H1 (cell line): ENCODE measurements around the gene PCDH19. TPM values are rescaled to one million over a fixed set of nuclear protein-coding genes. Genes with fewer than 3 reads are reported as not detected.

Source experiments
- CTCF ChIA-PET: fragments of 300-600 bp; sonication (Branson Sonifier 250); formaldehyde crosslinking; loops from one replicate; lab custom pipeline; 2021; ENCODE audit not compliant: partially characterized antibody; lab: Charles Lee
- POLR2A ChIA-PET: fragments of 300-600 bp; sonication (Branson Sonifier 250); formaldehyde crosslinking; loops from one replicate; lab custom pipeline; 2021; ENCODE audit warnings: inconsistent platforms; ENCODE audit not compliant: partially characterized antibody; lab: Charles Lee
- DNase-seq, 2 experiments: peaks; one replicate each; pipeline versions ENCODE4 v3.0.0 to v3.0.0-alpha.2; 2010 to 2022; ENCODE audit warnings: low spot score in 2 of 2, low read depth in 1 of 2, mixed read lengths in 1 of 2
- FAIRE-seq: peaks from 2 replicates; lab custom pipeline; 2011; peaks lifted over from hg19 to GRCh38; lab: Jason Lieb, UNC
- H2AFZ ChIP-seq: 2 replicates; pipeline ENCODE4 v1.8.1; 2012; ENCODE audit warnings: low read length, inconsistent platforms
- H2AK5ac ChIP-seq: 2 replicates; pipeline ENCODE4 v1.6.1; 2013; ENCODE audit warnings: low read depth, low read length
- H2BK120ac ChIP-seq: replicated peaks from 2 replicates; pipeline ENCODE3; 2013; ENCODE audit warnings: low read depth, low read length, inconsistent platforms
- H2BK12ac ChIP-seq: 2 replicates; pipeline ENCODE4 v1.6.1; 2013; ENCODE audit warnings: low read depth, low read length
- H2BK15ac ChIP-seq: 2 replicates; pipeline ENCODE4 v1.6.1; 2013; ENCODE audit warnings: low read length
- H2BK20ac ChIP-seq: 2 replicates; pipeline ENCODE4 v1.6.1; 2013; ENCODE audit warnings: low read length
- H2BK5ac ChIP-seq: 2 replicates; pipeline ENCODE4 v1.6.1; 2013; ENCODE audit warnings: low read depth, low read length
- H3K14ac ChIP-seq: 2 replicates; pipeline ENCODE4 v1.6.1; 2013; ENCODE audit warnings: inconsistent platforms; ENCODE audit not compliant: insufficient read length
- H3K18ac ChIP-seq: 2 replicates; pipeline ENCODE4 v1.6.1; 2013; ENCODE audit warnings: low read length; ENCODE audit errors: extremely low read depth
- H3K23ac ChIP-seq: 2 replicates; pipeline ENCODE4 v1.6.1; 2013; ENCODE audit warnings: inconsistent platforms; ENCODE audit not compliant: insufficient read length
- H3K23me2 ChIP-seq: 2 replicates; pipeline ENCODE4 v1.6.1; 2013; ENCODE audit warnings: low read depth, low read length
- H3K27ac ChIP-seq: 2 replicates; pipeline ENCODE4 v1.6.1; 2011; ENCODE audit warnings: low read depth, low read length, inconsistent platforms
- H3K27me3 ChIP-seq, 4 experiments: replicated peaks in 1 of 4; 1 replicate in 1 of 4; 2 replicates in 3 of 4; pipeline versions ENCODE4 v1.6.1 to v1.8.1; 2011 to 2013; ENCODE audit warnings: low read length in 3 of 4, mild to moderate bottlenecking in 3 of 4, inconsistent platforms in 2 of 4, mixed read lengths in 2 of 4, moderate library complexity in 1 of 4; ENCODE audit not compliant: control insufficient read depth in 3 of 4, insufficient read depth in 3 of 4; ENCODE audit errors: extremely low read depth in 1 of 4
- H3K36me3 ChIP-seq, 4 experiments: 2 replicates each; pipeline versions ENCODE4 v1.6.1 to v1.8.1; 2011 to 2013; ENCODE audit warnings: mild to moderate bottlenecking in 4 of 4, low read length in 3 of 4, moderate library complexity in 2 of 4, control low read depth in 1 of 4, inconsistent platforms in 1 of 4; ENCODE audit not compliant: insufficient read depth in 4 of 4, control insufficient read depth in 2 of 4
- H3K4ac ChIP-seq: replicated peaks from 2 replicates; pipeline ENCODE3; 2013; ENCODE audit warnings: low read length, low read depth, mixed read lengths, inconsistent platforms; ENCODE audit not compliant: insufficient read length
- H3K4me1 ChIP-seq, 4 experiments: replicated peaks in 1 of 4; 1 replicate in 1 of 4; 2 replicates in 3 of 4; pipeline versions ENCODE4 v1.6.1 to v1.8.1; 2011 to 2013; ENCODE audit warnings: low read length in 3 of 4, inconsistent platforms in 2 of 4, mixed read lengths in 1 of 4; ENCODE audit not compliant: insufficient read depth in 4 of 4, control insufficient read depth in 3 of 4
- H3K4me2 ChIP-seq, 2 experiments: 2 replicates each; pipeline versions ENCODE4 v1.6.1 to v1.8.1; 2011 to 2013; ENCODE audit warnings: low read depth in 2 of 2, low read length in 2 of 2, control low read depth in 1 of 2, inconsistent platforms in 1 of 2, mild to moderate bottlenecking in 1 of 2; ENCODE audit not compliant: insufficient read depth in 1 of 2
- H3K4me3 ChIP-seq, 4 experiments: fragments of 200-600, 300-600 bp in 1 of 4; sonication (generic), shearing (Covaris generic), sonication (Bioruptor Twin) in 1 of 4; 2 replicates each; pipeline versions ENCODE4 v1.5.1 to v1.8.1; 2011 to 2016; ENCODE audit warnings: low read length in 4 of 4, low read depth in 3 of 4, control low read depth in 2 of 4, inconsistent platforms in 2 of 4, mild to moderate bottlenecking in 2 of 4, mixed read lengths in 1 of 4, moderate library complexity in 1 of 4; ENCODE audit not compliant: insufficient read depth in 2 of 4; ENCODE audit errors: extremely low read depth in 1 of 4
- H3K56ac ChIP-seq: replicated peaks from 2 replicates; pipeline ENCODE3; 2013; ENCODE audit warnings: low read depth, mild to moderate bottlenecking, mixed read lengths, low read length, inconsistent platforms; ENCODE audit not compliant: insufficient read length
- H3K79me1 ChIP-seq: 2 replicates; pipeline ENCODE4 v1.6.1; 2013; ENCODE audit warnings: low read depth, low read length, control low read depth
- H3K79me2 ChIP-seq, 2 experiments: 2 replicates each; pipeline versions ENCODE4 v1.6.1 to v1.8.1; 2012 to 2013; ENCODE audit warnings: low read length in 2 of 2, mild to moderate bottlenecking in 2 of 2, inconsistent platforms in 1 of 2; ENCODE audit not compliant: insufficient read depth in 2 of 2, control insufficient read depth in 1 of 2
- H3K9ac ChIP-seq, 4 experiments: replicated peaks in 1 of 4; 1 replicate in 1 of 4; 2 replicates in 3 of 4; pipeline versions ENCODE4 v1.6.1 to v1.8.1; 2011 to 2013; ENCODE audit warnings: low read depth in 3 of 4, low read length in 3 of 4, control low read depth in 2 of 4, mild to moderate bottlenecking in 2 of 4, moderate library complexity in 2 of 4, inconsistent platforms in 1 of 4; ENCODE audit errors: extremely low read depth in 1 of 4
- H3K9me3 ChIP-seq, 2 experiments: 2 replicates each; pipeline versions ENCODE4 v1.6.1 to v1.8.1; 2012 to 2013; ENCODE audit warnings: mild to moderate bottlenecking in 2 of 2, moderate library complexity in 2 of 2, control low read depth in 1 of 2, inconsistent platforms in 1 of 2, low read depth in 1 of 2, low read length in 1 of 2, mixed read lengths in 1 of 2; ENCODE audit not compliant: insufficient read depth in 2 of 2
- H4K20me1 ChIP-seq, 2 experiments: replicated peaks in 1 of 2; 2 replicates each; pipeline versions ENCODE3 to v1.8.1; 2011 to 2013; ENCODE audit warnings: inconsistent platforms in 2 of 2, low read length in 2 of 2, mild to moderate bottlenecking in 1 of 2; ENCODE audit not compliant: insufficient read depth in 2 of 2, control insufficient read depth in 1 of 2
- H4K5ac ChIP-seq: 2 replicates; pipeline ENCODE4 v1.6.1; 2013; ENCODE audit warnings: low read length, low read depth, mixed read lengths, inconsistent platforms; ENCODE audit not compliant: insufficient read length
- H4K8ac ChIP-seq: 2 replicates; pipeline ENCODE4 v1.8.0; 2013; ENCODE audit warnings: mild to moderate bottlenecking, moderate library complexity, low read length, inconsistent platforms; ENCODE audit not compliant: insufficient read depth; ENCODE audit errors: extremely low read depth
- H4K91ac ChIP-seq: replicated peaks from 2 replicates; pipeline ENCODE3; 2013; ENCODE audit warnings: low read length, mixed read lengths, inconsistent platforms; ENCODE audit not compliant: insufficient read length
- BCL11A ChIP-seq, 2 experiments: IDR thresholded peaks; one replicate each; pipeline ENCODE4 v1.6.1; 2011; ENCODE audit warnings: low read depth in 2 of 2, low read length in 2 of 2, mild to moderate bottlenecking in 2 of 2
- CBX5 ChIP-seq: fragments of 300-800, 300-1000 bp; sonication (generic); IDR thresholded peaks from 2 replicates; pipeline ENCODE4 v1.7.1; 2016; ENCODE audit warnings: antibody characterized with exemption, low read length, low read depth
- CTBP2 ChIP-seq: IDR thresholded peaks from 2 replicates; pipeline ENCODE4 v1.7.0; 2011; ENCODE audit warnings: borderline replicate concordance, mild to moderate bottlenecking, moderate library complexity, mixed read lengths, low read length; ENCODE audit not compliant: insufficient read depth, insufficient read length
- HDAC6 ChIP-seq: IDR thresholded peaks from one replicate; pipeline ENCODE4 v1.7.1; 2012; ENCODE audit warnings: low read depth, mild to moderate bottlenecking, inconsistent platforms, low read length, moderate library complexity
- JUND ChIP-seq: IDR thresholded peaks from 2 replicates; pipeline ENCODE4 v1.6.1; 2011; ENCODE audit warnings: mild to moderate bottlenecking, improper control_type of control experiment, low read length
- ZNF274 ChIP-seq: IDR thresholded peaks from 2 replicates; pipeline ENCODE4 v1.7.0; 2012; ENCODE audit warnings: low read length, borderline replicate concordance; ENCODE audit errors: extremely low read depth
- whole genome bisulfite sequencing, 2 experiments: shearing (Covaris generic) in 1 of 2; methylation state at CpG; one replicate each; pipeline versions ENCODE4 v1.1.6 to v1.1.7; 2013 to 2015; ENCODE audit warnings: low lambda C conversion rate in 2 of 2, mixed read lengths in 2 of 2, inconsistent platforms in 1 of 2, low coverage in 1 of 2, missing lambda C conversion rate in 1 of 2; ENCODE audit not compliant: insufficient replicate concordance in 2 of 2, insufficient coverage in 1 of 2, insufficient read length in 1 of 2; ENCODE audit errors: extremely low coverage in 1 of 2, missing lambda C conversion rate in 1 of 2; 5-methylcytosine and 5-hydroxymethylcytosine counted together
- polyA plus RNA-seq, 7 experiments: library from polyadenylated mRNA; depleted of rRNA in 3 of 7; stranded (reverse) in 5 of 7; unstranded in 2 of 7; fragments of >200 nt in 5 of 7; fragments of 200-250 nt in 2 of 7; gene quantifications; 1 replicate in 5 of 7; 2 replicates in 1 of 7; 4 replicates in 1 of 7; pipeline versions ENCODE4 v1.2.1 to v1.2.3, GENCODE V29; 2011 to 2013; ENCODE audit warnings: missing spikeins in 2 of 7, mixed read lengths in 2 of 7
- total RNA-seq: library from RNA; stranded (reverse); fragmentation: NEBNext Ultra II Directional; extraction: Animal tissue kit (Norgen Biotek cat#: 25700); gene quantifications from 2 replicates; pipeline ENCODE4 v1.2.1, GENCODE V29; 2021

The PCDH19 gene
- total and polyA plus RNA-seq, 2 of the 8 experiments (the other 6 are each of a cell fraction or from before 2014, with no cell fraction given) = 0.12 to 1.2 TPM

DNA sequence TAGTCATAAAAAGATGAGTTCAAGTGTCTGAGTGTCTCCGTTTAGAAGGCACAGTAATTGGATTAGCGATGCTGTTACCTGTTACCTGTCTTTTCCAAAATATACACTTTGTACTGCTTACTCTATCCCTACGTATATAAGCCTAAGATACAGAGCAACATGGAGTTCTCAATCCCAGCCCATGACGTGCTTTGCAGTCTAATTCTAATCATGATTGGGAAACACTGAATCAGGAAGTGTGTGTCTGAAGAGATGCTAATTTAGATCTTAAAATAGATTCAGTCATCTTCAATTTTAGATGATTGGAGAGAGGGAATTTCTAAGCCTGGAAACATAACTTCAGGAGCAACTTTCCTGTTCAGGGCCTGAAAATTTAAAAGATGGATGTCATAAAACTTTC is 115.1 kb downstream of the PCDH19 start:
- no peak for FAIRE-seq
- TF ChIP-seq BCL11A (IDR thresholded peaks at IDR 0.05; ENCODE audit: low read depth in 2 of 2, low read length in 2 of 2) = no peak
- TF ChIP-seq CBX5 = no peak
- no peak for TF ChIP-seq JUND
- no peak for TF ChIP-seq CTBP2
- TF ChIP-seq ZNF274 = no peak
- TF ChIP-seq HDAC6 = no peak

More for the DNA sequence above, 115.1 kb downstream of the PCDH19 start:
- Histone ChIP-seq H4K5ac (no peak overlapping the region), H2AFZ (no peak overlapping the region), H3K4me3 (no peak overlapping the region), H2BK20ac (no peak overlapping the region), H3K27ac (no peak overlapping the region), H4K8ac (no peak overlapping the region), H3K4me1 (peaks cover 0 to 5% (median 0%) of the 10 kb centered on the region in 4 experiments; a peak in 2 of 7 replicates), H2AK5ac (no peak overlapping the region), H3K9me3 (no peaks in the 10 kb centered on the region), H3K4ac (no peak overlapping the region), H3K9ac (no peak overlapping the region), H3K36me3 (no peaks in the 10 kb centered on the region), H2BK5ac (no peak overlapping the region), H2BK120ac (no peak overlapping the region), H3K27me3 (no peaks in the 10 kb centered on the region), H3K23me2 (no peaks in the 10 kb centered on the region), H3K18ac (no peak overlapping the region), H3K79me1 (no peaks in the 10 kb centered on the region), H3K23ac (no peak overlapping the region), H4K20me1 (no peaks in the 10 kb centered on the region), H4K91ac (no peak overlapping the region), H2BK15ac (no peak overlapping the region), H2BK12ac (no peak overlapping the region), H3K4me2 (no peak overlapping the region), H3K14ac (no peak overlapping the region), H3K79me2 (no peaks in the 10 kb centered on the region), H3K56ac (no peak overlapping the region)
- ChIA-PET POLR2A (no interaction called here), CTCF (no interaction called here)
- WGBS, 2 experiments = 86% methylated on average over 4 of the region's 4 CpGs; no CpG with 5 or more reads in 1 of the 2 experiments
- DNase-seq = no peak
